Psoas muscle (tissue), 8 donors: ENCODE measurements around the gene BICRAL. TPM values are rescaled to one million over a fixed set of nuclear protein-coding genes. Genes with fewer than 3 reads are reported as not detected.
A peak's percentile ranks its signal among the peaks of the same experiment; 100 is the strongest.
"Not testable (repeated sequence)": the region's sequence is repeated elsewhere in the genome, so short reads cannot be mapped to it uniquely, and the experiment has no call there.

Experiments used
- ATAC-seq, 4 donors: fragments of 200-7000 bp; cut with Tn5 transposase; one replicate each; pipeline ENCODE4 v1.9.1; 2020; ENCODE audit warnings: moderate library complexity in 3 of 4, mild to moderate bottlenecking in 2 of 4
- DNase-seq, 2 donors: peaks; one replicate each; pipeline ENCODE4 v3.0.0-alpha.2; 2020
- H3K27ac ChIP-seq: fragments of 200-600 bp; one replicate; pipeline ENCODE4 v1.8.0; 2022
- H3K27me3 ChIP-seq, 3 donors: fragments of 200-600 bp in 1 of 3; one replicate each; pipeline versions ENCODE4 v1.6.1 to v1.8.0; 2013 to 2022; ENCODE audit warnings: low read length in 2 of 3, mild to moderate bottlenecking in 2 of 3, moderate library complexity in 1 of 3; ENCODE audit not compliant: insufficient read depth in 3 of 3
- H3K36me3 ChIP-seq, 2 donors: fragments of 200-600 bp in 1 of 2; one replicate each; pipeline versions ENCODE4 v1.6.1 to v1.8.0; 2013 to 2022; ENCODE audit warnings: low read depth in 1 of 2, mild to moderate bottlenecking in 1 of 2, moderate library complexity in 1 of 2; ENCODE audit not compliant: insufficient read depth in 1 of 2
- H3K4me1 ChIP-seq: fragments of 200-600 bp; one replicate; pipeline ENCODE4 v1.8.0; 2022
- H3K4me3 ChIP-seq: fragments of 200-600 bp; one replicate; pipeline ENCODE4 v1.8.0; 2022; ENCODE audit warnings: mild to moderate bottlenecking
- H3K9me3 ChIP-seq: fragments of 200-600 bp; one replicate; pipeline ENCODE4 v1.8.0; 2022
- CTCF ChIP-seq: fragments of 200-600 bp; IDR thresholded peaks from one replicate; pipeline ENCODE4 v1.8.0; 2022; ENCODE audit warnings: antibody characterized with exemption
- WGBS, 3 donors: extraction: QIAGEN DNeasy Blood & Tissue Kit; methylation state at CpG; one replicate each; pipeline versions ENCODE4 v1.1.6 to v1.1.7; 2013; 5-methylcytosine and 5-hydroxymethylcytosine counted together
- intact Hi-C, 2 donors: fragments of 100-400 bp; cut with DNase I; formaldehyde crosslinking; loops; one replicate each; pipeline versions ENCODE4 v1.11.0 to v1.14.2; 2022
- polyA plus RNA-seq, 3 donors: library from polyadenylated mRNA; stranded (reverse); fragments of 200-250 nt; gene quantifications; one replicate each; pipeline ENCODE4 v1.2.3, GENCODE V29; 2013
- total RNA-seq, 4 donors: library from RNA; stranded (reverse); fragmentation: NEBNext Ultra II Directional in 2 of 4; extraction: Animal tissue kit (Norgen Biotek cat#: 25700) in 2 of 4; gene quantifications; one replicate each; pipeline versions ENCODE4 v1.2.1 to v1.2.4, GENCODE V29; 2021 to 2023
- donor health status: healthy with polysubstance abuse.
- donor health status: DM: no; HTN: no; CAD: no; lungs with moderate emphysema.
- donor health status: Bipolar disorder and iron deficiency.
- donor health status: healthy.
- donor health status: DM: yes; HTN: yes; CAD: no.
- donor health status: DM: no; HTN: no; CAD: no.
- donor health status: DM: no; HTN: no; CAD: no.
- donor health status: DM: yes; HTN: yes; CAD: no.

The BICRAL gene
- total and polyA plus RNA-seq, 7 donors: 2.8 to 12.2 (median 6.2) TPM

GRCh38 chr6:42796171-42796570 lies 14.3 kb downstream of the BICRAL start:
- no peak overlapping the region for H3K27ac ChIP-seq
- no peaks in the 10 kb centered on the region for H3K9me3 ChIP-seq
- WGBS, 3 donors: 88 to 95% (median 93%) methylated on average over 4 of the region's 4 CpGs
- intact Hi-C loops: no loop called here
- H3K4me1 ChIP-seq: peaks cover 33% of the 10 kb centered on the region
- DNase-seq: no peak
- no peak overlapping the region for H3K4me3 ChIP-seq
- no peak for ATAC-seq
- H3K36me3 ChIP-seq: no peaks in the 10 kb centered on the region
- TF ChIP-seq CTCF: no peak
- no peaks in the 10 kb centered on the region for H3K27me3 ChIP-seq

DNA sequence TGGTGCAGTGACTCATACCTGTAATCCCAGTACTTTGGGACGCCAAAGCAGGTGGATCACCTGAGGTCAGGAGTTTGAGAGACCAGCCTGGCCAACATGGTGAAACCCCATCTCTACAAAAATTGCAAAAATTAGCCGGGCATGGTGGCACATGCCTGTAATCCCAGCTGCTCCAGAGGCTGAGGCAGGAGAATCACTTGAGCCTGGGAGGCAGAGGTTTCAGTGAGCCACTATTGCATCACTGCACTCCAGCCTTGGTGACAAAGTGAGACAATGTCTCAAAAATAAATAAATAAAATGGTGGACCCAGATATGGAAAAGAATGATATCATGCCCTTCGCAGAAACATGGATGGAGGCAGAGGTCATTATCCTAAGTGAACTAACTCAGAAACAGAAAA lies 15.8 kb downstream of the BICRAL start:
- WGBS, 3 donors: 78 to 87% (median 80%) methylated on average over 3 of the region's 3 CpGs
- ATAC-seq, intact Hi-C loops, DNase-seq, H3K36me3 ChIP-seq, H3K4me3 ChIP-seq, H3K27me3 ChIP-seq, H3K9me3 ChIP-seq: not testable (repeated sequence)
- peak overlapping the region; percentile 81 for H3K27ac ChIP-seq
- H3K4me1 ChIP-seq: peaks cover 36% of the 10 kb centered on the region

GRCh38 chr6:42805297-42805861 lies 23.5 kb downstream of the BICRAL start:
- H3K27me3 ChIP-seq: no peaks in the 10 kb centered on the region
- ATAC-seq: no peak
- H3K36me3 ChIP-seq: peaks cover 0 to 3% of the 10 kb centered on the region in 2 donors
- no peak overlapping the region for H3K27ac ChIP-seq
- DNase-seq: no peak
- WGBS, 3 donors: 52 to 76% (median 57%) methylated on average over 7 of the region's 7 CpGs
- no peak overlapping the region for H3K4me3 ChIP-seq
- H3K4me1 ChIP-seq: peaks cover 27% of the 10 kb centered on the region
- intact Hi-C loops: no loop called here
- no peaks in the 10 kb centered on the region for H3K9me3 ChIP-seq
- TF ChIP-seq CTCF: no peak

DNA sequence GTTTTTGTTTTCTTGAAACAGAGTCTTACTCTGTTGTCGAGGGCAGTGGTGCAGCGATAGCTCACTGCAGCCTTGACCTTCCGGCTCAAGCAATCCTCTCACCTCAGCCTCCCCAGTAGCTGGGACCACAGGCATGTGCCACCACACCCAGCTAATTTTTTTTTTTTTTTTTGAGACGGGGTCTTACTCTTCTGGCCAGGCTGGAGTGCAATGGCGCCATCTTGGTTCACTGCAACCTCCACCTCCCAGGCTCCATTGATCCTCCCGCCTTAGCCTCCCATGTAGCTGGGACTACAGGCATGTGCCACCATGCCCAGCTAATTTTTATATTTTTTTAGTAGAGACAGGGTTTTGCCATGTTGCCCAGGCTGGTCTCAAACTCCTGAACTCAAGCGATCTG lies 24.5 kb downstream of the BICRAL start:
- DNase-seq, H3K27ac ChIP-seq, intact Hi-C loops, ATAC-seq, H3K27me3 ChIP-seq, H3K4me3 ChIP-seq, H3K9me3 ChIP-seq: not testable (repeated sequence)
- Histone ChIP-seq H3K4me1 (peaks cover 18% of the 10 kb centered on the region), H3K36me3 (peaks cover 3 to 12% of the 10 kb centered on the region in 2 donors)
- 96 to 98% (median 98%) methylated on average over 7 of the region's 7 CpGs for WGBS, 3 donors

GRCh38 chr6:42808492-42809483 lies 26.9 kb downstream of the BICRAL start:
- peak overlapping the region; percentile 21 for H3K27ac ChIP-seq
- peak in 3 of 4 donors; percentile 24 to 64 (median 56) for ATAC-seq
- no peak for TF ChIP-seq CTCF

More at GRCh38 chr6:42808492-42809483, 26.9 kb downstream of the BICRAL start:
- 65 to 77% (median 69%) methylated on average over 11 of the region's 11 CpGs for WGBS, 3 donors
- H3K36me3 ChIP-seq: peaks cover 3 to 12% of the 10 kb centered on the region in 2 donors
- no peak overlapping the region for H3K4me3 ChIP-seq
- intact Hi-C loops: no loop called here
- H3K27me3 ChIP-seq: no peaks in the 10 kb centered on the region
- no peaks in the 10 kb centered on the region for H3K9me3 ChIP-seq
- H3K4me1 ChIP-seq: peaks cover 12% of the 10 kb centered on the region
- no peak for DNase-seq
